A549 (cell line): Measurements from ENCODE around the gene DTNB. TPM values are rescaled to one million over a fixed set of nuclear protein-coding genes. Genes with fewer than 3 reads are reported as not detected.

ENCODE experiments used
- ATAC-seq, 2 experiments: fragments of 200-7000 bp in 1 of 2; fragments of >200 bp in 1 of 2; cut with Nextera tagmentation in 1 of 2; cut with Tn5 transposase in 1 of 2; 3 replicates each; pipeline versions ENCODE4 v1.8.0 to v1.9.1; 2018 to 2020; ENCODE audit warnings: mild to moderate bottlenecking in 1 of 2, moderate library complexity in 1 of 2
- CTCF ChIA-PET: fragments of 300-600 bp; sonication (Branson Sonifier 250); formaldehyde crosslinking; extraction: SDS; loops from one replicate; lab custom pipeline; 2021; ENCODE audit warnings: antibody characterized with exemption, inconsistent platforms; lab: Yijun Ruan, JAX
- POLR2A ChIA-PET: fragments of 350-600 bp; formaldehyde crosslinking; extraction: SDS; loops from one replicate; lab custom pipeline; 2021; ENCODE audit warnings: antibody characterized with exemption, inconsistent platforms; lab: Yijun Ruan, JAX
- DNase-seq, 2 experiments: peaks; one replicate each; pipeline versions ENCODE4 v3.0.0 to v3.0.0-alpha.2; 2011 to 2016; ENCODE audit warnings: low read depth in 1 of 2, low spot score in 1 of 2
- FAIRE-seq: peaks from 2 replicates; lab custom pipeline; 2011; peaks lifted over from hg19 to GRCh38; lab: Jason Lieb, UNC
- H3K27ac ChIP-seq, 2 experiments: fragments of >200 bp; sonication (Bioruptor Twin); formaldehyde crosslinking; 3 replicates each; pipeline ENCODE4 v1.5.1; 2016 to 2017
- H3K4me1 ChIP-seq: fragments of >200 bp; sonication (Bioruptor Twin); formaldehyde crosslinking; 3 replicates; pipeline ENCODE4 v1.6.1; 2016
- H3K4me2 ChIP-seq: fragments of >200 bp; sonication (Bioruptor Twin); formaldehyde crosslinking; 3 replicates; pipeline ENCODE4 v1.6.1; 2016
- H3K4me3 ChIP-seq: fragments of >200 bp; sonication (Bioruptor Twin); formaldehyde crosslinking; 3 replicates; pipeline ENCODE4 v1.5.1; 2016
- H3K9me3 ChIP-seq: fragments of >200 bp; sonication (Bioruptor Twin); formaldehyde crosslinking; 3 replicates; pipeline ENCODE4 v1.6.1; 2016
- BHLHE40 ChIP-seq: IDR thresholded peaks from 2 replicates; pipeline ENCODE4 v1.6.1; 2012; ENCODE audit warnings: low read depth, low read length, inconsistent platforms
- ESRRA ChIP-seq: fragments of 150-350 bp; IDR thresholded peaks from 2 replicates; pipeline ENCODE4 v1.6.1; 2014; ENCODE audit warnings: mild to moderate bottlenecking, low read length, borderline replicate concordance
- FOXS1 ChIP-seq: fragments of 250-450 bp; sonication (Bioruptor Pico); IDR thresholded peaks from 2 replicates; pipeline ENCODE4 v1.5.0; 2020; ENCODE audit warnings: mild to moderate bottlenecking, moderate library complexity
- GATA3 ChIP-seq: IDR thresholded peaks from 2 replicates; pipeline ENCODE4 v1.6.1; 2012; ENCODE audit warnings: borderline replicate concordance
- HOXB13 ChIP-seq: fragments of 250-450 bp; sonication (Bioruptor Pico); IDR thresholded peaks from 2 replicates; pipeline ENCODE4 v1.5.0; 2020; ENCODE audit warnings: low read depth, mild to moderate bottlenecking, moderate library complexity
- HOXB5 ChIP-seq: fragments of 250-450 bp; sonication (Bioruptor Pico); IDR thresholded peaks from 2 replicates; pipeline ENCODE4 v1.5.0; 2020; ENCODE audit warnings: mild to moderate bottlenecking, moderate library complexity
- NFE2L2 ChIP-seq: fragments of 150-350 bp; conservative IDR thresholded peaks from 2 replicates; pipeline ENCODE4 v1.6.1; 2014; ENCODE audit warnings: low read length
- PHF8 ChIP-seq: fragments of 200-600 bp; sonication (generic); IDR thresholded peaks from 2 replicates; pipeline ENCODE4 v1.6.1; 2016; ENCODE audit warnings: low read depth, mild to moderate bottlenecking, antibody characterized with exemption, moderate library complexity, borderline replicate concordance
- RARB ChIP-seq: fragments of 250-450 bp; sonication (Bioruptor Pico); IDR thresholded peaks from 2 replicates; pipeline ENCODE4 v1.8.0; 2021; ENCODE audit warnings: mild to moderate bottlenecking, moderate library complexity
- RCOR1 ChIP-seq: fragments of 150-350 bp; IDR thresholded peaks from 2 replicates; pipeline ENCODE4 v1.6.1; 2014; ENCODE audit warnings: antibody characterized with exemption, low read length, low read depth
- RFX5 ChIP-seq: fragments of 450-650 bp; IDR thresholded peaks from 2 replicates; pipeline ENCODE4 v1.7.1; 2014; ENCODE audit warnings: antibody characterized with exemption, mild to moderate bottlenecking, moderate library complexity
- SMC3 ChIP-seq: fragments of >200 bp; sonication (Bioruptor Twin); formaldehyde crosslinking; IDR thresholded peaks from 3 replicates; pipeline ENCODE4 v1.6.1; 2018; ENCODE audit warnings: inconsistent platforms
- TP53 ChIP-seq: fragments of 250-450 bp; sonication (Bioruptor Pico); IDR thresholded peaks from 2 replicates; pipeline ENCODE4 v1.5.0; 2021; ENCODE audit warnings: mild to moderate bottlenecking, moderate library complexity
- ZC3H11A ChIP-seq: fragments of 450-650 bp; IDR thresholded peaks from 2 replicates; pipeline ENCODE4 v1.6.1; 2014; ENCODE audit warnings: antibody characterized with exemption, mild to moderate bottlenecking
- ZNF302 ChIP-seq: fragments of 250-450 bp; sonication (Bioruptor Pico); IDR thresholded peaks from 2 replicates; pipeline ENCODE4 v1.9.0; 2021; ENCODE audit warnings: inconsistent platforms, mild to moderate bottlenecking, moderate library complexity
- WGBS: methylation state at CpG from one replicate; pipeline ENCODE4 v1.1.6; 2017; ENCODE audit errors: missing lambda C conversion rate; 5-methylcytosine and 5-hydroxymethylcytosine counted together
- polyA plus RNA-seq, 4 experiments: library from polyadenylated mRNA; depleted of rRNA in 3 of 4; stranded (reverse); fragments of >200 nt; fragmentation: RNase III in 1 of 4; extraction: RNeasy Plus Mini Kit Qiagen cat#74134 plus additional on column Dnase treatment in 1 of 4; gene quantifications; 2 replicates in 3 of 4; 3 replicates in 1 of 4; pipeline ENCODE4 v1.2.3, GENCODE V29; 2011 to 2017
- TF ChIP-seq, protein P1 (sequence below): fragments of 200-600 bp; sonication (generic); IDR thresholded peaks from 2 replicates; pipeline ENCODE4 v1.6.1; 2016; ENCODE audit warnings: antibody characterized with exemption, mild to moderate bottlenecking, moderate library complexity
- TF ChIP-seq, protein P2 (sequence below): fragments of >200 bp; sonication (Bioruptor Twin); formaldehyde crosslinking; IDR thresholded peaks from 3 replicates; pipeline ENCODE4 v1.5.1; 2016
- TF ChIP-seq, protein P3 (sequence below): fragments of >200 bp; sonication (Bioruptor Twin); formaldehyde crosslinking; IDR thresholded peaks from 2 replicates; pipeline ENCODE4 v1.6.1; 2016

DTNB gene
- polyA plus RNA-seq, 2 of the 4 experiments (the other 2 are of a cell fraction) = 11.2 to 32.6 TPM

DNA sequence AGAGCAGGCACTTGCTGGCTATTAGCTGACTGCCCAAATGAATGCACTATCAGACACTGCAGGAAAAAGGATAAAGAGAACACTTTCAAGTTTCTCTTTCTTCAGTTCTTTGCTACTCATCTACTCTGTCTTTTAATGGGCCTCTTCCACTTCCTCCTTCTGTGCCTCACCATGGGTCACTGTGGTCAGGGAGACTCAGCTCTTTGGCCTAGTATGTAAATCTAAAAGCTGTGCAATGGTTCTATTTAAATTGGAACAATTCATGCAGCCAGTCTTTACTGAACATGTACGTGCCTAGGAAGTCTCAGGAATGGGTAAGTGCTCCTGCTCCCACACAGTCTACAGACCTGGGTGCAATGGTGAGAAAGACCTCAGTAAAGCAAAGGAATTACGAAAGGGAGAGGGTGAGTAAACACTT lies 252.5 kb downstream of the DTNB start:
- FAIRE-seq = no peak
- TF ChIP-seq, protein P1, sequence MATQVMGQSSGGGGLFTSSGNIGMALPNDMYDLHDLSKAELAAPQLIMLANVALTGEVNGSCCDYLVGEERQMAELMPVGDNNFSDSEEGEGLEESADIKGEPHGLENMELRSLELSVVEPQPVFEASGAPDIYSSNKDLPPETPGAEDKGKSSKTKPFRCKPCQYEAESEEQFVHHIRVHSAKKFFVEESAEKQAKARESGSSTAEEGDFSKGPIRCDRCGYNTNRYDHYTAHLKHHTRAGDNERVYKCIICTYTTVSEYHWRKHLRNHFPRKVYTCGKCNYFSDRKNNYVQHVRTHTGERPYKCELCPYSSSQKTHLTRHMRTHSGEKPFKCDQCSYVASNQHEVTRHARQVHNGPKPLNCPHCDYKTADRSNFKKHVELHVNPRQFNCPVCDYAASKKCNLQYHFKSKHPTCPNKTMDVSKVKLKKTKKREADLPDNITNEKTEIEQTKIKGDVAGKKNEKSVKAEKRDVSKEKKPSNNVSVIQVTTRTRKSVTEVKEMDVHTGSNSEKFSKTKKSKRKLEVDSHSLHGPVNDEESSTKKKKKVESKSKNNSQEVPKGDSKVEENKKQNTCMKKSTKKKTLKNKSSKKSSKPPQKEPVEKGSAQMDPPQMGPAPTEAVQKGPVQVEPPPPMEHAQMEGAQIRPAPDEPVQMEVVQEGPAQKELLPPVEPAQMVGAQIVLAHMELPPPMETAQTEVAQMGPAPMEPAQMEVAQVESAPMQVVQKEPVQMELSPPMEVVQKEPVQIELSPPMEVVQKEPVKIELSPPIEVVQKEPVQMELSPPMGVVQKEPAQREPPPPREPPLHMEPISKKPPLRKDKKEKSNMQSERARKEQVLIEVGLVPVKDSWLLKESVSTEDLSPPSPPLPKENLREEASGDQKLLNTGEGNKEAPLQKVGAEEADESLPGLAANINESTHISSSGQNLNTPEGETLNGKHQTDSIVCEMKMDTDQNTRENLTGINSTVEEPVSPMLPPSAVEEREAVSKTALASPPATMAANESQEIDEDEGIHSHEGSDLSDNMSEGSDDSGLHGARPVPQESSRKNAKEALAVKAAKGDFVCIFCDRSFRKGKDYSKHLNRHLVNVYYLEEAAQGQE = no peak
- no peak for TF ChIP-seq RFX5
- no peak for TF ChIP-seq SMC3
- TF ChIP-seq ZNF302 (CRISPR knock-in tag) = no peak
- no peak for TF ChIP-seq RARB (CRISPR knock-in tag)
- no peak for TF ChIP-seq FOXS1 (CRISPR knock-in tag)
- no peak for TF ChIP-seq BHLHE40
- no peak for TF ChIP-seq PHF8
- no peak overlapping the region for H3K4me3 ChIP-seq
- DNase-seq = no peak
- no peak for ATAC-seq
- no peaks in the 10 kb centered on the region for H3K4me1 ChIP-seq
- no peak overlapping the region for H3K4me2 ChIP-seq
- no peak overlapping the region for H3K27ac ChIP-seq
- no peaks in the 10 kb centered on the region for H3K9me3 ChIP-seq
- ChIA-PET CTCF (interaction anchor here (1.1 kb wide), 2 partner anchors 23 to 33 kb away, joined by 3 read pairs; no protein-coding TSS in a partner anchor), POLR2A (no interaction called here)
- WGBS = 82% methylated on average over 2 of the region's 2 CpGs

DNA sequence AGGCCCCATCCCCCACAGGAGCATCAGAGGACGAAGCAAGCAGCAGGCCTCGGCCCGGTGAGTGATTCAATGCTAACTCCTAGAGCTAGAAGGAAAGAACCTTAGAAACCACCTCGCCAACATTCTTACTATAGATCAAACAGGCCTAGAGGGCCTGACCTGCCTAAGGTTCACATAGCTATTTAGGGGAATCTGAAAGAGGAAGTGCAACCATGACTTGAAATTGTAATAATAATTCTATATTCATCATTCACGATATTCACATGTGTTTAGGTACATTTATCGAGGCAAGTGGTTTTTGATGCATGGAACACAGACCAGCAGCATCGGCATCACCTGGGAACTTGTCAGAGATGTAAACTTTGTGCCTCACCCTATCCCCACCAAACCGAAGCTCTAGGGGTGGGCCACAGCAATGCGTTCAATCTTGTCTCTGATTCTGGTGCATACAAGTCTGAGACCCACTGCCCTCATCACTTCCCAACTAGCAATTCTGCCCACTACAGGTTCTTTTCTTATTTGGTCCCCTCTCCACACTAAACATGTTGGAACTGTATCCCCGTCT lies 253.6 kb downstream of the DTNB start:
- H3K4me3 ChIP-seq = no peak overlapping the region
- 88% methylated on average over 10 of the region's 10 CpGs for WGBS
- FAIRE-seq (no peak), ATAC-seq (no peak), DNase-seq (no peak)
- no peak for TF ChIP-seq NFE2L2
- TF ChIP-seq GATA3 = no peak
- no peak for TF ChIP-seq ZC3H11A
- TF ChIP-seq ZNF302 (CRISPR knock-in tag) = no peak
- no peaks in the 10 kb centered on the region for H3K4me1 ChIP-seq
- H3K9me3 ChIP-seq = no peaks in the 10 kb centered on the region
- H3K4me2 ChIP-seq = no peak overlapping the region
- no peak overlapping the region for H3K27ac ChIP-seq
- CTCF ChIA-PET = interaction anchor here (1.1 kb wide), 1 partner anchor 35 kb away, joined by 3 read pairs; no protein-coding TSS in a partner anchor
- POLR2A ChIA-PET = no interaction called here

DNA sequence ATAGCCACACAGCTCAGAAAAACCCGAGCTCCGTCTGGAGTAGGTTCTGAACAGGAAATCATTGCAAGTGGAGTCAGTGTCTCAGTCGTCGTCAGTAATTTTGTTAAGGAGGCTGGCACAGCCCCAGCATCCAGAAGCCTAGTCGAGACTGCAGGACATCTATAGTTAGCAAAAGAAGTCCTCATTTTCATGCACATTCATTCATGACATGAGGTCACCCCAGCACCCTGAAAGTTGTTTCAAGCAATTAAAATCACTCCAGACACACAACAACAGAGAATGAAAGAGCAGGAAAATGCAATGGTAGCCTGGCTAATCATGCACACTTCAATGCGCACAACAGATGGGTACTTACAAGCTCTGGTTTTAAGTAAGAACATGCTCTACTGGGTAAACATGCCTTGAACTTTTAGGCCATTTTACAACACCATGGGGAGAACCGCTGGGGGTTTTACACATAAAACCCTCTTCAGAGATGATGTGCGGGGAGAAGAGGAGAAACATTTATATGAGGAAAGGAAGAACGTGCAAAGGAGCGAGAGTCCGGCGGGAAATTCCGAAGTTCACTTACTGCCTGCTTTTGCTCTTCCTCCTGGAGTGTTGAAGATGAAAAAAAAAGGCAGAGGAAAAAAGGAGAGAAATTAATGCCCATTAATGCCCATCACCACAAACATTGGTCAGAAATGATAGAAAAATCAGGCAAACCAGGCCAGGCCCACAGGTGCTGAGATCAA lies 254.3 kb downstream of the DTNB start:
- WGBS = 90% methylated on average over 13 of the region's 13 CpGs
- Histone ChIP-seq H3K9me3 (no peaks in the 10 kb centered on the region), H3K4me3 (no peak overlapping the region), H3K4me2 (no peak overlapping the region), H3K27ac (no peak overlapping the region)
- CTCF ChIA-PET = interaction anchor here (0.7 to 1.9 kb wide), 3 partner anchors 8 to 188 kb away, joined by 3 to 5 read pairs (median 3); no protein-coding TSS in a partner anchor
- DNase-seq (no peak), ATAC-seq (no peak)
- TF ChIP-seq, protein P2, sequence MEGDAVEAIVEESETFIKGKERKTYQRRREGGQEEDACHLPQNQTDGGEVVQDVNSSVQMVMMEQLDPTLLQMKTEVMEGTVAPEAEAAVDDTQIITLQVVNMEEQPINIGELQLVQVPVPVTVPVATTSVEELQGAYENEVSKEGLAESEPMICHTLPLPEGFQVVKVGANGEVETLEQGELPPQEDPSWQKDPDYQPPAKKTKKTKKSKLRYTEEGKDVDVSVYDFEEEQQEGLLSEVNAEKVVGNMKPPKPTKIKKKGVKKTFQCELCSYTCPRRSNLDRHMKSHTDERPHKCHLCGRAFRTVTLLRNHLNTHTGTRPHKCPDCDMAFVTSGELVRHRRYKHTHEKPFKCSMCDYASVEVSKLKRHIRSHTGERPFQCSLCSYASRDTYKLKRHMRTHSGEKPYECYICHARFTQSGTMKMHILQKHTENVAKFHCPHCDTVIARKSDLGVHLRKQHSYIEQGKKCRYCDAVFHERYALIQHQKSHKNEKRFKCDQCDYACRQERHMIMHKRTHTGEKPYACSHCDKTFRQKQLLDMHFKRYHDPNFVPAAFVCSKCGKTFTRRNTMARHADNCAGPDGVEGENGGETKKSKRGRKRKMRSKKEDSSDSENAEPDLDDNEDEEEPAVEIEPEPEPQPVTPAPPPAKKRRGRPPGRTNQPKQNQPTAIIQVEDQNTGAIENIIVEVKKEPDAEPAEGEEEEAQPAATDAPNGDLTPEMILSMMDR = no peak
- TF ChIP-seq HOXB5 (CRISPR knock-in tag) (no peak), SMC3 (no peak), ESRRA (no peak), HOXB13 (CRISPR knock-in tag) (no peak), TP53 (no peak), FOXS1 (CRISPR knock-in tag) (no peak), RCOR1 (no peak)
- TF ChIP-seq, protein P3, sequence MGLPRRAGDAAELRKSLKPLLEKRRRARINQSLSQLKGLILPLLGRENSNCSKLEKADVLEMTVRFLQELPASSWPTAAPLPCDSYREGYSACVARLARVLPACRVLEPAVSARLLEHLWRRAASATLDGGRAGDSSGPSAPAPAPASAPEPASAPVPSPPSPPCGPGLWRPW = no peak
- TF ChIP-seq, all 56 proteins: peak for 0
- POLR2A ChIA-PET = no interaction called here
- no peaks in the 10 kb centered on the region for H3K4me1 ChIP-seq
- no peak for FAIRE-seq
